HEK293 (cell line): ENCODE data around the gene KDM5A.

Experiments
- GLI4 ChIP-seq: fragments of 450-650 bp; formaldehyde crosslinking; IDR thresholded peaks from 2 replicates; pipeline ENCODE4 v1.5.1; 2016; ENCODE audit warnings: missing biosample characterization, missing genetic modification characterization
- ZNF274 ChIP-seq, 2 experiments: fragments of 200-500 bp in 1 of 2; fragments of 450-650 bp in 1 of 2; sonication (Bioruptor generic) in 1 of 2; formaldehyde crosslinking in 1 of 2; IDR thresholded peaks; 2 replicates each; pipeline versions ENCODE4 v1.5.1 to v1.6.1; 2014 to 2016; ENCODE audit warnings: borderline replicate concordance in 1 of 2, inconsistent platforms in 1 of 2, low read length in 1 of 2, missing biosample characterization in 1 of 2, missing genetic modification characterization in 1 of 2
- ZNF311 ChIP-seq: fragments of 450-650 bp; formaldehyde crosslinking; IDR thresholded peaks from 2 replicates; pipeline ENCODE4 v1.5.1; 2017; ENCODE audit warnings: missing biosample characterization, missing genetic modification characterization, borderline replicate concordance
- ZNF585B ChIP-seq: fragments of 450-650 bp; formaldehyde crosslinking; IDR thresholded peaks from 2 replicates; pipeline ENCODE4 v1.5.1; 2016; ENCODE audit warnings: missing biosample characterization, missing genetic modification characterization
- TF ChIP-seq, protein P1 (sequence below): fragments of 450-650 bp; formaldehyde crosslinking; IDR thresholded peaks from 2 replicates; pipeline ENCODE4 v1.5.1; 2016; ENCODE audit warnings: missing biosample characterization, missing genetic modification characterization
- TF ChIP-seq, protein P2 (sequence below): fragments of 450-650 bp; formaldehyde crosslinking; IDR thresholded peaks from 2 replicates; pipeline ENCODE4 v1.5.1; 2016; ENCODE audit warnings: missing biosample characterization, missing genetic modification characterization

DNA sequence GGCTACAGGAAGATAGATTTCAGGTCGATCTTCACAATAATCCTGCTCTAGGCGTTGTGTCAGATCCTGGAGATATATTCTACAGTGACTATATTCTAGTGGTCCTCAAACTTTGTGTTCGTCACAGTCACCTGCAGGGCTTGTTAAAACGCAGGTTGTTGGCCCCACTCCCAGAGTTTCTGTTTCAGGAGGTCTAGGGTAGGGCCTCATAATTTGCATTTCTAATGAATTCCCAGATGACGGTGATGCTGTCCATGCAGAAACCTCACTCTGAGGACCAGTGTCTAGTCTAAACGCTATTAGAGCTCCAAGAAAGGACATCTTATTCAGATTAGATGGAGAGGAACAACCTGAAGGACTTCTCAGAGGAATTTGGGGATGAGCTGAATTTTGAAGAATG, 113.3 kb downstream of the KDM5A start:
- TF ChIP-seq ZNF311 (no peak), GLI4 (tag by site-specific recombination) (no peak), ZNF274 (IDR thresholded peaks at IDR 0.05; ENCODE audit: low read length) (no peak), ZNF274 (tag by site-specific recombination; IDR thresholded peaks at IDR 0.05; ENCODE audit: borderline replicate concordance) (no peak), ZNF585B (tag by site-specific recombination) (no peak)
- TF ChIP-seq, protein P1, sequence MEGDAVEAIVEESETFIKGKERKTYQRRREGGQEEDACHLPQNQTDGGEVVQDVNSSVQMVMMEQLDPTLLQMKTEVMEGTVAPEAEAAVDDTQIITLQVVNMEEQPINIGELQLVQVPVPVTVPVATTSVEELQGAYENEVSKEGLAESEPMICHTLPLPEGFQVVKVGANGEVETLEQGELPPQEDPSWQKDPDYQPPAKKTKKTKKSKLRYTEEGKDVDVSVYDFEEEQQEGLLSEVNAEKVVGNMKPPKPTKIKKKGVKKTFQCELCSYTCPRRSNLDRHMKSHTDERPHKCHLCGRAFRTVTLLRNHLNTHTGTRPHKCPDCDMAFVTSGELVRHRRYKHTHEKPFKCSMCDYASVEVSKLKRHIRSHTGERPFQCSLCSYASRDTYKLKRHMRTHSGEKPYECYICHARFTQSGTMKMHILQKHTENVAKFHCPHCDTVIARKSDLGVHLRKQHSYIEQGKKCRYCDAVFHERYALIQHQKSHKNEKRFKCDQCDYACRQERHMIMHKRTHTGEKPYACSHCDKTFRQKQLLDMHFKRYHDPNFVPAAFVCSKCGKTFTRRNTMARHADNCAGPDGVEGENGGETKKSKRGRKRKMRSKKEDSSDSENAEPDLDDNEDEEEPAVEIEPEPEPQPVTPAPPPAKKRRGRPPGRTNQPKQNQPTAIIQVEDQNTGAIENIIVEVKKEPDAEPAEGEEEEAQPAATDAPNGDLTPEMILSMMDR (tag by site-specific recombination), result no peak
- TF ChIP-seq, protein P2, sequence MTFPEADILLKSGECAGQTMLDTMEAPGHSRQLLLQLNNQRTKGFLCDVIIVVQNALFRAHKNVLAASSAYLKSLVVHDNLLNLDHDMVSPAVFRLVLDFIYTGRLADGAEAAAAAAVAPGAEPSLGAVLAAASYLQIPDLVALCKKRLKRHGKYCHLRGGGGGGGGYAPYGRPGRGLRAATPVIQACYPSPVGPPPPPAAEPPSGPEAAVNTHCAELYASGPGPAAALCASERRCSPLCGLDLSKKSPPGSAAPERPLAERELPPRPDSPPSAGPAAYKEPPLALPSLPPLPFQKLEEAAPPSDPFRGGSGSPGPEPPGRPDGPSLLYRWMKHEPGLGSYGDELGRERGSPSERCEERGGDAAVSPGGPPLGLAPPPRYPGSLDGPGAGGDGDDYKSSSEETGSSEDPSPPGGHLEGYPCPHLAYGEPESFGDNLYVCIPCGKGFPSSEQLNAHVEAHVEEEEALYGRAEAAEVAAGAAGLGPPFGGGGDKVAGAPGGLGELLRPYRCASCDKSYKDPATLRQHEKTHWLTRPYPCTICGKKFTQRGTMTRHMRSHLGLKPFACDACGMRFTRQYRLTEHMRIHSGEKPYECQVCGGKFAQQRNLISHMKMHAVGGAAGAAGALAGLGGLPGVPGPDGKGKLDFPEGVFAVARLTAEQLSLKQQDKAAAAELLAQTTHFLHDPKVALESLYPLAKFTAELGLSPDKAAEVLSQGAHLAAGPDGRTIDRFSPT (tag by site-specific recombination), result no peak
